Suprapubic skin (tissue), 4 donors: ENCODE measurements around the gene TEX36.

Experiments used
- EP300 ChIP-seq: sonication (generic); formaldehyde crosslinking; IDR thresholded peaks from one replicate; pipeline ENCODE4 v1.6.1; 2017; ENCODE audit warnings: antibody characterized with exemption
- POLR2AphosphoS5 ChIP-seq, 3 donors: sonication (generic); formaldehyde crosslinking; IDR thresholded peaks; one replicate each; pipeline ENCODE4 v1.6.1; 2017; ENCODE audit warnings: antibody characterized with exemption in 3 of 3
- TF ChIP-seq, protein P1 (sequence below), 2 donors: fragments of 200-600 bp in 1 of 2; fragments of 450-650 bp in 1 of 2; sonication (generic) in 1 of 2; IDR thresholded peaks; one replicate each; pipeline ENCODE4 v1.5.1; 2016 to 2019; ENCODE audit warnings: antibody characterized with exemption in 2 of 2, mild to moderate bottlenecking in 1 of 2, moderate library complexity in 1 of 2

- TF ChIP-seq EP300 (no peak), POLR2AphosphoS5 (IDR thresholded peaks at IDR 0.05) (no peak)
- TF ChIP-seq, protein P1, sequence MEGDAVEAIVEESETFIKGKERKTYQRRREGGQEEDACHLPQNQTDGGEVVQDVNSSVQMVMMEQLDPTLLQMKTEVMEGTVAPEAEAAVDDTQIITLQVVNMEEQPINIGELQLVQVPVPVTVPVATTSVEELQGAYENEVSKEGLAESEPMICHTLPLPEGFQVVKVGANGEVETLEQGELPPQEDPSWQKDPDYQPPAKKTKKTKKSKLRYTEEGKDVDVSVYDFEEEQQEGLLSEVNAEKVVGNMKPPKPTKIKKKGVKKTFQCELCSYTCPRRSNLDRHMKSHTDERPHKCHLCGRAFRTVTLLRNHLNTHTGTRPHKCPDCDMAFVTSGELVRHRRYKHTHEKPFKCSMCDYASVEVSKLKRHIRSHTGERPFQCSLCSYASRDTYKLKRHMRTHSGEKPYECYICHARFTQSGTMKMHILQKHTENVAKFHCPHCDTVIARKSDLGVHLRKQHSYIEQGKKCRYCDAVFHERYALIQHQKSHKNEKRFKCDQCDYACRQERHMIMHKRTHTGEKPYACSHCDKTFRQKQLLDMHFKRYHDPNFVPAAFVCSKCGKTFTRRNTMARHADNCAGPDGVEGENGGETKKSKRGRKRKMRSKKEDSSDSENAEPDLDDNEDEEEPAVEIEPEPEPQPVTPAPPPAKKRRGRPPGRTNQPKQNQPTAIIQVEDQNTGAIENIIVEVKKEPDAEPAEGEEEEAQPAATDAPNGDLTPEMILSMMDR (IDR thresholded peaks at IDR 0.05): no peak
These were observed 7.1 kb upstream of the TEX36 start for GRCh38 chr10:125689955-125690569.
